Measurements from ENCODE around the gene CNIH2.

CNIH2 gene

DNA sequence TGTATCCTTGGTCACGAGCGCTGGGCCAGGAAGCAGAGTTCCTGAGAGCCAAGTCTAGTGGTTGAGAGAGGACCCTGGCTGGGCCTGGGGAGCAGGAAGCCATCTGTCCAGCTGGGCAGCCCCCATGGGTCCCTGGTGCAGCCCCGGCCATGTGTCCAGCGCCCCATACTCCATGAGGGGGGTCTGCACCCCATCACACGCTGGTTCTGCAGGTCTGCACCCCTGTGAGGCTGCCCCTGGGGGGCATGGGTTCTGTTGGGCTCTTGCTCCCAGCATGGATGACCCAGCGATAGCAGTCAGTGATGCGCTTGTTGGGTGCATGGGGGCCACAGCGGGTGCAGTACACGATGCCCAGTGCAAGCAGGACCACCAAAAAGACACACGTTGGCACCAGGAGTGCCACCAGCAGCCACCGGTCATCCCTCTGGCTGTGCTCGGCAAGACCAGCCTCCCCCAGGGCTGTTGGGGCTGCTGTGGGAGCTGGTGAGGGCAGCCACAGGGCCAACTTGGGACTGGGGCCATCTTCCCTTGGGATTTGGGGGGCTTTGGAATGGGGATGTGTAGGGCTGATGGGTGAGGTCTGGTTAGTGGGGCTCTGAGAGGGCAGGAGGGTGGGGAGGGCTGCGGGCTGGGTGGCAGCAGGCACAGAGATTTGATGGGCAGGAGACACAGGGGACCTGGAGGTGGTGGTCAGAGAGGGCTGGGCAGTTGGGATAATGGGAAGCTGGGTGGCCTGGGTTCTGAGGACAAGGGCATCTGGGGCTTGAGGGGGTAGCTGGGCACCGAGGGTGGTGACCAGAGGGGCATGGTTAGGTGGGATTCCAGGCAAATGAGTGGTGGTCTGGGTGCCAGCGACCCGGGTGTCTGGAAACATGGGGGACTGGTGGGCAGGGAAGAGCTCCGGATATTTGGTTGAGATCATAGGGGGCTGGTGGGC lies 36.9 kb downstream of the CNIH2 start:
- Histone ChIP-seq H3K14ac (ENCODE audit: low read length) (no peak overlapping the region), H3K36me3 (ENCODE audit: control insufficient read depth in 1 of 2, insufficient read depth in 2 of 2, low read length in 2 of 2) (no peaks in the 10 kb centered on the region), H3K4me2 (ENCODE audit: low read length) (no peak overlapping the region), H3K18ac (ENCODE audit: low read length) (peak overlapping the region; percentile 3), H2BK120ac (ENCODE audit: insufficient read depth, low read length, poor library complexity) (no peak overlapping the region), H2AK5ac (ENCODE audit: low read length) (peak overlapping the region; percentile 50), H2BK12ac (ENCODE audit: low read length) (peak overlapping the region; percentile 14), H3K9ac (ENCODE audit: low read length) (no peak overlapping the region), H3K9me3 (ENCODE audit: insufficient read depth, low read depth, low read length) (peaks cover 7% of the 10 kb centered on the region), H3K27me3 (ENCODE audit: insufficient read depth, low read length) (no peaks in the 10 kb centered on the region), H3K23ac (ENCODE audit: low read length) (no peak overlapping the region), H3K4me3 (ENCODE audit: low read depth, low read length) (no peak overlapping the region), H2BK5ac (ENCODE audit: low read depth, low read length, poor library complexity) (no peak overlapping the region), H4K8ac (ENCODE audit: low read depth, low read length) (no peak overlapping the region), H3K27ac (ENCODE audit: low read depth, low read length) (no peak overlapping the region), H2AFZ (ENCODE audit: insufficient read depth, low read length, poor library complexity) (no peak overlapping the region), H3K79me1 (ENCODE audit: low read length) (peaks cover 30% of the 10 kb centered on the region), H4K12ac (ENCODE audit: low read depth, low read length) (no peak overlapping the region), H3K79me2 (ENCODE audit: control insufficient read depth, insufficient read depth, low read length, poor library complexity) (no peaks in the 10 kb centered on the region), H3K4ac (ENCODE audit: low read depth, low read length) (no peak overlapping the region), H4K91ac (ENCODE audit: low read depth, low read length) (peak overlapping the region; percentile 20), H3K4me1 (ENCODE audit: control insufficient read depth in 1 of 2, insufficient read depth in 2 of 2, low read length in 2 of 2) (peaks cover 43 to 47% of the 10 kb centered on the region in 2 experiments)
- no peak for DNase-seq
- WGBS (ENCODE audit: extremely low coverage, insufficient coverage, insufficient read length): no CpG with 5 or more reads among the region's 17 CpGs

- Histone ChIP-seq H3K9me3 (ENCODE audit: insufficient read depth, low read depth, low read length) (peaks cover 7% of the 10 kb centered on the region), H2BK120ac (ENCODE audit: insufficient read depth, low read length, poor library complexity) (no peak overlapping the region), H3K4ac (ENCODE audit: low read depth, low read length) (no peak overlapping the region), H3K27ac (ENCODE audit: low read depth, low read length) (no peak overlapping the region), H2AFZ (ENCODE audit: insufficient read depth, low read length, poor library complexity) (no peak overlapping the region), H3K36me3 (ENCODE audit: control insufficient read depth in 1 of 2, insufficient read depth in 2 of 2, low read length in 2 of 2) (no peaks in the 10 kb centered on the region), H3K79me1 (ENCODE audit: low read length) (peaks cover 30% of the 10 kb centered on the region), H3K23ac (ENCODE audit: low read length) (no peak overlapping the region), H4K12ac (ENCODE audit: low read depth, low read length) (no peak overlapping the region), H2BK5ac (ENCODE audit: low read depth, low read length, poor library complexity) (no peak overlapping the region), H2BK12ac (ENCODE audit: low read length) (no peak overlapping the region), H3K27me3 (ENCODE audit: insufficient read depth, low read length) (no peaks in the 10 kb centered on the region), H3K79me2 (ENCODE audit: control insufficient read depth, insufficient read depth, low read length, poor library complexity) (no peaks in the 10 kb centered on the region), H3K18ac (ENCODE audit: low read length) (no peak overlapping the region), H4K91ac (ENCODE audit: low read depth, low read length) (no peak overlapping the region), H3K4me1 (ENCODE audit: control insufficient read depth in 1 of 2, insufficient read depth in 2 of 2, low read length in 2 of 2) (peaks cover 40 to 47% of the 10 kb centered on the region in 2 experiments), H3K4me3 (ENCODE audit: low read depth, low read length) (no peak overlapping the region), H4K8ac (ENCODE audit: low read depth, low read length) (no peak overlapping the region), H3K9ac (ENCODE audit: low read length) (no peak overlapping the region), H2AK5ac (ENCODE audit: low read length) (peak overlapping the region; percentile 73), H3K14ac (ENCODE audit: low read length) (no peak overlapping the region), H3K4me2 (ENCODE audit: low read length) (no peak overlapping the region)
- DNase-seq: no peak
- no CpG with 5 or more reads among the region's 14 CpGs for WGBS (ENCODE audit: extremely low coverage, insufficient coverage, insufficient read length)
These were observed 37.5 kb downstream of the CNIH2 start for GRCh38 chr11:66315498-66315885.

DNA sequence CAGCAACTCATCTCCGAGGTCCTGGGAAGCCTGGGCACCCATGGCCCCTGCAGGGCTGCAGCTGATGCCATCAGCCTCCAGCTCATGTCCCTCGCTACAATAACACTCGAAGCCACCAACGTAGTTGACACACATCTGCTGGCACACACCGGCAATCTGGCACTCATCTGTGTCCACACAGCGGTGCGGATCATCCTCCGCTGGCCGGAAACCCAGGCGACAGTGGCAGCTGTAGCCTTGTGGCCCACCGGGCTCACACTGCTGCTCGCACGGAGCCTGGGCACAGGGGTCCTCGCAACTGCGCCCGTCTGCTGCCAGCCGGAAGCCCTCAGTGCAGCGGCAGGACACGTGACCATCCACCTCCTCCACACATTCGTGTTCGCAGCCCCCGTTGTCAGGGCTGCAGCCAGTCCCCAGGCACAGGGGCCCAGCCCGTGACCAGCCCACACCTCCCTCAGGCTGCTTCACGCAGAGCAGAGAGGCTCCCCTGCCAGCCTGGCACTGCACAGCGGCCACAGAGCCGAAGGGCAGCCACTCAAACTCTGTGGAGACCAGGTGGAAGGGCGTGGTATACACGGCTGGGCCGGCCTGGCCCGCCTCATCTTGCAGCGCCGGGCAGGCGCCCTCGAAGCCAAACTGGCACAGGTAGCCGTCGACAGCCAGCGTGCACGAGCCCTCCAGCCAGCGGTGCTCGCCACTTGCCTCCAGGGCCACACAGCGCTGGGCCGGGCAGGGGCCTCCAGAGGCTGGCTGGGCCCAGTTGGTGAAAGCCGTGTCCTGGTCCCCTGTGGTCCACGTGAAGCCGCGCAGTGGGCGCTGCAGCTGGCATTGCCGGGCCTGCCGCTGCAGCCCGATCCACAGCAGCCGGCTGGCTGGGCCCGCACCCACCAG lies 38.2 kb downstream of the CNIH2 start:
- Histone ChIP-seq H3K27ac (ENCODE audit: low read depth, low read length) (no peak overlapping the region), H3K23ac (ENCODE audit: low read length) (no peak overlapping the region), H3K4me1 (ENCODE audit: control insufficient read depth in 1 of 2, insufficient read depth in 2 of 2, low read length in 2 of 2) (peaks cover 38 to 45% of the 10 kb centered on the region in 2 experiments), H3K9ac (ENCODE audit: low read length) (no peak overlapping the region), H2BK12ac (ENCODE audit: low read length) (no peak overlapping the region), H2BK5ac (ENCODE audit: low read depth, low read length, poor library complexity) (no peak overlapping the region), H3K18ac (ENCODE audit: low read length) (peak overlapping the region; percentile 40), H3K4ac (ENCODE audit: low read depth, low read length) (no peak overlapping the region), H2AK5ac (ENCODE audit: low read length) (peak overlapping the region; percentile 21), H3K36me3 (ENCODE audit: control insufficient read depth in 1 of 2, insufficient read depth in 2 of 2, low read length in 2 of 2) (no peaks in the 10 kb centered on the region), H2AFZ (ENCODE audit: insufficient read depth, low read length, poor library complexity) (no peak overlapping the region), H3K79me2 (ENCODE audit: control insufficient read depth, insufficient read depth, low read length, poor library complexity) (no peaks in the 10 kb centered on the region), H3K9me3 (ENCODE audit: insufficient read depth, low read depth, low read length) (peaks cover 7% of the 10 kb centered on the region), H4K8ac (ENCODE audit: low read depth, low read length) (peak overlapping the region; percentile 16), H3K14ac (ENCODE audit: low read length) (peak overlapping the region; percentile 29), H4K91ac (ENCODE audit: low read depth, low read length) (peak overlapping the region; percentile 44), H3K4me2 (ENCODE audit: low read length) (peak overlapping the region; percentile 20), H4K12ac (ENCODE audit: low read depth, low read length) (no peak overlapping the region), H3K27me3 (ENCODE audit: insufficient read depth, low read length) (no peaks in the 10 kb centered on the region), H3K4me3 (ENCODE audit: low read depth, low read length) (peak overlapping the region; percentile 20), H3K79me1 (ENCODE audit: low read length) (peaks cover 30% of the 10 kb centered on the region), H2BK120ac (ENCODE audit: insufficient read depth, low read length, poor library complexity) (peak overlapping the region; percentile 7)
- WGBS (ENCODE audit: extremely low coverage, insufficient coverage, insufficient read length): no CpG with 5 or more reads among the region's 52 CpGs
- DNase-seq: no peak

- H4K91ac ChIP-seq (ENCODE audit: low read depth, low read length): peak within 1 kb of the TSS; percentile 78
- no CpG with 5 or more reads among the region's 29 CpGs for WGBS (ENCODE audit: extremely low coverage, insufficient coverage, insufficient read length)
- H2AK5ac ChIP-seq (ENCODE audit: low read length): peak within 1 kb of the TSS; percentile 91
- peak within 1 kb of the TSS; percentile 83 for H2BK12ac ChIP-seq (ENCODE audit: low read length)
- peak within 1 kb of the TSS; percentile 40 for H4K8ac ChIP-seq (ENCODE audit: low read depth, low read length)
- H3K4me2 ChIP-seq (ENCODE audit: low read length): peak within 1 kb of the TSS; percentile 20
- no peak within 1 kb of the TSS for H3K9ac ChIP-seq (ENCODE audit: low read length)
- peaks cover 7% of the 10 kb centered on the region for H3K9me3 ChIP-seq (ENCODE audit: insufficient read depth, low read depth, low read length)
- H3K4me3 ChIP-seq (ENCODE audit: low read depth, low read length): peak within 1 kb of the TSS; percentile 20
- H3K79me1 ChIP-seq (ENCODE audit: low read length): peaks cover 29% of the 10 kb centered on the region
- no peaks in the 10 kb centered on the region for H3K27me3 ChIP-seq (ENCODE audit: insufficient read depth, low read length)
- peak within 1 kb of the TSS; percentile 82 for H3K14ac ChIP-seq (ENCODE audit: low read length)
- H3K4me1 ChIP-seq (ENCODE audit: control insufficient read depth in 1 of 2, insufficient read depth in 2 of 2, low read length in 2 of 2): peaks cover 37 to 44% of the 10 kb centered on the region in 2 experiments
- no peak for DNase-seq
- peak within 1 kb of the TSS; percentile 42 for H3K4ac ChIP-seq (ENCODE audit: low read depth, low read length)
- H3K79me2 ChIP-seq (ENCODE audit: control insufficient read depth, insufficient read depth, low read length, poor library complexity): no peaks in the 10 kb centered on the region
- peak within 1 kb of the TSS; percentile 83 for H2AFZ ChIP-seq (ENCODE audit: insufficient read depth, low read length, poor library complexity)
- H2BK120ac ChIP-seq (ENCODE audit: insufficient read depth, low read length, poor library complexity): peak within 1 kb of the TSS; percentile 80
- peak within 1 kb of the TSS; percentile 17 for H2BK5ac ChIP-seq (ENCODE audit: low read depth, low read length, poor library complexity)
- H3K23ac ChIP-seq (ENCODE audit: low read length): no peak within 1 kb of the TSS
- H3K18ac ChIP-seq (ENCODE audit: low read length): peak within 1 kb of the TSS; percentile 93
- no peaks in the 10 kb centered on the region for H3K36me3 ChIP-seq (ENCODE audit: control insufficient read depth in 1 of 2, insufficient read depth in 2 of 2, low read length in 2 of 2)
- peak within 1 kb of the TSS; percentile 27 for H4K12ac ChIP-seq (ENCODE audit: low read depth, low read length)
- peak within 1 kb of the TSS; percentile 58 for H3K27ac ChIP-seq (ENCODE audit: low read depth, low read length)
These were observed 38.9 kb downstream of the CNIH2 start, which contains the start of gene CD248 for GRCh38 chr11:66316849-66317251. TSS of gene CD248 (minus strand) at chr11:66317044. CDS start at chr11:66317027, 17 bp downstream.

Data from trophoblast cell (in vitro differentiated cells and primary cell).